SK-N-SH treated with all-trans-retinoic acid at 6 μM for 48 hours (cell line): ENCODE results near the gene HOMER1.

Experiments used
- ATAC-seq: fragments of 200-7000 bp; cut with Tn5 transposase; 3 replicates; pipeline ENCODE4 v1.9.1; 2020; ENCODE audit warnings: mild to moderate bottlenecking, moderate library complexity
- ARNTL ChIP-seq: fragments of 450-650 bp; formaldehyde crosslinking; IDR thresholded peaks from 2 replicates; pipeline ENCODE4 v1.5.0; 2020; ENCODE audit warnings: low read depth, mild to moderate bottlenecking, moderate library complexity, borderline replicate concordance
- CSDC2 ChIP-seq: fragments of 250-450 bp; sonication (Bioruptor Pico); IDR thresholded peaks from 2 replicates; pipeline ENCODE4 v1.5.0; 2020; ENCODE audit warnings: mild to moderate bottlenecking, moderate library complexity
- CSRNP3 ChIP-seq: fragments of 250-450 bp; sonication (Bioruptor Pico); IDR thresholded peaks from 2 replicates; pipeline ENCODE4 v1.5.1; 2021; ENCODE audit warnings: mild to moderate bottlenecking, moderate library complexity
- ESRRG ChIP-seq: fragments of 250-450 bp; sonication (Bioruptor Pico); IDR thresholded peaks from 2 replicates; pipeline ENCODE4 v1.6.1; 2021; ENCODE audit warnings: mild to moderate bottlenecking
- GLIS3 ChIP-seq: fragments of 250-450 bp; sonication (Bioruptor Pico); IDR thresholded peaks from 2 replicates; pipeline ENCODE4 v1.5.0; 2020; ENCODE audit warnings: mild to moderate bottlenecking, moderate library complexity
- ISL1 ChIP-seq: fragments of 250-450 bp; sonication (Bioruptor Pico); IDR thresholded peaks from 2 replicates; pipeline ENCODE4 v2.1.2; 2022; ENCODE audit warnings: mild to moderate bottlenecking, moderate library complexity
- OSR1 ChIP-seq: fragments of 250-450 bp; sonication (Bioruptor Pico); IDR thresholded peaks from 2 replicates; pipeline ENCODE4 v1.8.0; 2022; ENCODE audit warnings: moderate library complexity, mild to moderate bottlenecking, inconsistent platforms
- POU6F1 ChIP-seq: fragments of 250-450 bp; sonication (Bioruptor Pico); IDR thresholded peaks from 2 replicates; pipeline ENCODE4 v1.8.0; 2021; ENCODE audit warnings: low read depth, mild to moderate bottlenecking, moderate library complexity, borderline replicate concordance
- PPARA ChIP-seq: fragments of 250-450 bp; sonication (Bioruptor Pico); IDR thresholded peaks from 2 replicates; pipeline ENCODE4 v1.5.0; 2020; ENCODE audit warnings: mild to moderate bottlenecking, borderline replicate concordance
- RARB ChIP-seq: fragments of 250-450 bp; sonication (Bioruptor Pico); IDR thresholded peaks from 2 replicates; pipeline ENCODE4 v1.8.0; 2021; ENCODE audit warnings: mild to moderate bottlenecking, moderate library complexity
- SNAI2 ChIP-seq: fragments of 250-450 bp; sonication (Bioruptor Pico); IDR thresholded peaks from 2 replicates; pipeline ENCODE4 v1.5.0; 2020; ENCODE audit warnings: mild to moderate bottlenecking, moderate library complexity
- TCF4 ChIP-seq: fragments of 250-450 bp; sonication (Bioruptor Pico); IDR thresholded peaks from 2 replicates; pipeline ENCODE4 v1.8.0; 2021; ENCODE audit warnings: mild to moderate bottlenecking, moderate library complexity, borderline replicate concordance
- ZC3H10 ChIP-seq: fragments of 250-450 bp; sonication (Bioruptor Pico); IDR thresholded peaks from 2 replicates; pipeline ENCODE4 v1.5.1; 2021; ENCODE audit warnings: mild to moderate bottlenecking, moderate library complexity
- ZFP3 ChIP-seq: fragments of 250-450 bp; sonication (Bioruptor Pico); IDR thresholded peaks from 2 replicates; pipeline ENCODE4 v1.5.0; 2020; ENCODE audit warnings: mild to moderate bottlenecking, moderate library complexity
- ZFP30 ChIP-seq: fragments of 450-650 bp; formaldehyde crosslinking; IDR thresholded peaks from 2 replicates; pipeline ENCODE4 v1.5.0; 2022; ENCODE audit warnings: mild to moderate bottlenecking, moderate library complexity
- ZNF565 ChIP-seq: fragments of 450-650 bp; formaldehyde crosslinking; conservative IDR thresholded peaks from 2 replicates; pipeline ENCODE4 v1.5.0; 2020; ENCODE audit warnings: low read depth, mild to moderate bottlenecking, moderate library complexity
- ZNF70 ChIP-seq: fragments of 450-650 bp; formaldehyde crosslinking; IDR thresholded peaks from 2 replicates; pipeline ENCODE4 v1.5.0; 2020; ENCODE audit warnings: mild to moderate bottlenecking, moderate library complexity
- ZNF8 ChIP-seq: fragments of 450-650 bp; formaldehyde crosslinking; IDR thresholded peaks from 2 replicates; pipeline ENCODE4 v1.5.0; 2020; ENCODE audit warnings: mild to moderate bottlenecking, moderate library complexity
- TF ChIP-seq, protein P1 (sequence below): fragments of 250-450 bp; sonication (Bioruptor Pico); IDR thresholded peaks from 2 replicates; pipeline ENCODE4 v1.5.0; 2020; ENCODE audit warnings: mild to moderate bottlenecking, moderate library complexity
- TF ChIP-seq, protein P2 (sequence below): fragments of 250-450 bp; sonication (Bioruptor Pico); IDR thresholded peaks from 2 replicates; pipeline ENCODE4 v1.8.0; 2020; ENCODE audit warnings: mild to moderate bottlenecking, moderate library complexity, borderline replicate concordance
- TF ChIP-seq, protein P3 (sequence below): fragments of 250-450 bp; sonication (Bioruptor Pico); IDR thresholded peaks from 2 replicates; pipeline ENCODE4 v1.5.1; 2020; ENCODE audit warnings: low read depth, mild to moderate bottlenecking, moderate library complexity

The HOMER1 gene

GRCh38 chr5:79420248-79420647 is 93.7 kb downstream of the HOMER1 start (continued):
- no peak for TF ChIP-seq ZNF8 (CRISPR knock-in tag)
- no peak for TF ChIP-seq PPARA (CRISPR knock-in tag)
- TF ChIP-seq ZFP30 (CRISPR knock-in tag) = no peak
- TF ChIP-seq CSDC2 (CRISPR knock-in tag) = no peak
- no peak for TF ChIP-seq ARNTL (CRISPR knock-in tag)
- no peak for TF ChIP-seq ZFP3
- no peak for TF ChIP-seq RARB (CRISPR knock-in tag)
- TF ChIP-seq ZC3H10 = no peak

GRCh38 chr5:79418276-79418675 is 95.7 kb downstream of the HOMER1 start:
- ATAC-seq = no peak
- TF ChIP-seq ISL1 (CRISPR knock-in tag) = no peak
- no peak for TF ChIP-seq SNAI2 (CRISPR knock-in tag)
- TF ChIP-seq, protein P1, sequence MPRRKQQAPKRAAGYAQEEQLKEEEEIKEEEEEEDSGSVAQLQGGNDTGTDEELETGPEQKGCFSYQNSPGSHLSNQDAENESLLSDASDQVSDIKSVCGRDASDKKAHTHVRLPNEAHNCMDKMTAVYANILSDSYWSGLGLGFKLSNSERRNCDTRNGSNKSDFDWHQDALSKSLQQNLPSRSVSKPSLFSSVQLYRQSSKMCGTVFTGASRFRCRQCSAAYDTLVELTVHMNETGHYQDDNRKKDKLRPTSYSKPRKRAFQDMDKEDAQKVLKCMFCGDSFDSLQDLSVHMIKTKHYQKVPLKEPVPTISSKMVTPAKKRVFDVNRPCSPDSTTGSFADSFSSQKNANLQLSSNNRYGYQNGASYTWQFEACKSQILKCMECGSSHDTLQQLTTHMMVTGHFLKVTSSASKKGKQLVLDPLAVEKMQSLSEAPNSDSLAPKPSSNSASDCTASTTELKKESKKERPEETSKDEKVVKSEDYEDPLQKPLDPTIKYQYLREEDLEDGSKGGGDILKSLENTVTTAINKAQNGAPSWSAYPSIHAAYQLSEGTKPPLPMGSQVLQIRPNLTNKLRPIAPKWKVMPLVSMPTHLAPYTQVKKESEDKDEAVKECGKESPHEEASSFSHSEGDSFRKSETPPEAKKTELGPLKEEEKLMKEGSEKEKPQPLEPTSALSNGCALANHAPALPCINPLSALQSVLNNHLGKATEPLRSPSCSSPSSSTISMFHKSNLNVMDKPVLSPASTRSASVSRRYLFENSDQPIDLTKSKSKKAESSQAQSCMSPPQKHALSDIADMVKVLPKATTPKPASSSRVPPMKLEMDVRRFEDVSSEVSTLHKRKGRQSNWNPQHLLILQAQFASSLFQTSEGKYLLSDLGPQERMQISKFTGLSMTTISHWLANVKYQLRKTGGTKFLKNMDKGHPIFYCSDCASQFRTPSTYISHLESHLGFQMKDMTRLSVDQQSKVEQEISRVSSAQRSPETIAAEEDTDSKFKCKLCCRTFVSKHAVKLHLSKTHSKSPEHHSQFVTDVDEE = no peak
- no peak for TF ChIP-seq ZNF8 (CRISPR knock-in tag)
- TF ChIP-seq PPARA (CRISPR knock-in tag) = no peak
- TF ChIP-seq ZNF565 (CRISPR knock-in tag) = no peak
- no peak for TF ChIP-seq RARB (CRISPR knock-in tag)
- TF ChIP-seq ZFP30 (CRISPR knock-in tag) = no peak
- TF ChIP-seq, protein P2, sequence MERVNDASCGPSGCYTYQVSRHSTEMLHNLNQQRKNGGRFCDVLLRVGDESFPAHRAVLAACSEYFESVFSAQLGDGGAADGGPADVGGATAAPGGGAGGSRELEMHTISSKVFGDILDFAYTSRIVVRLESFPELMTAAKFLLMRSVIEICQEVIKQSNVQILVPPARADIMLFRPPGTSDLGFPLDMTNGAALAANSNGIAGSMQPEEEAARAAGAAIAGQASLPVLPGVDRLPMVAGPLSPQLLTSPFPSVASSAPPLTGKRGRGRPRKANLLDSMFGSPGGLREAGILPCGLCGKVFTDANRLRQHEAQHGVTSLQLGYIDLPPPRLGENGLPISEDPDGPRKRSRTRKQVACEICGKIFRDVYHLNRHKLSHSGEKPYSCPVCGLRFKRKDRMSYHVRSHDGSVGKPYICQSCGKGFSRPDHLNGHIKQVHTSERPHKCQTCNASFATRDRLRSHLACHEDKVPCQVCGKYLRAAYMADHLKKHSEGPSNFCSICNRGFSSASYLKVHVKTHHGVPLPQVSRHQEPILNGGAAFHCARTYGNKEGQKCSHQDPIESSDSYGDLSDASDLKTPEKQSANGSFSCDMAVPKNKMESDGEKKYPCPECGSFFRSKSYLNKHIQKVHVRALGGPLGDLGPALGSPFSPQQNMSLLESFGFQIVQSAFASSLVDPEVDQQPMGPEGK = no peak
- no peak for TF ChIP-seq OSR1 (CRISPR knock-in tag)
- TF ChIP-seq GLIS3 (CRISPR knock-in tag) = no peak
- TF ChIP-seq ESRRG (CRISPR knock-in tag) = no peak
- TF ChIP-seq POU6F1 (CRISPR knock-in tag) = no peak

GRCh38 chr5:79417495-79417894 is 96.4 kb downstream of the HOMER1 start:
- TF ChIP-seq ZNF8 (CRISPR knock-in tag) = no peak
- 0 out of 2 replicates have a peak, but pooled peaks have one; percentile 41 for TF ChIP-seq ZFP3
- 0 out of 2 replicates have a peak, but pooled peaks have one; percentile 9 for TF ChIP-seq CSRNP3 (CRISPR knock-in tag)
- TF ChIP-seq ISL1 (CRISPR knock-in tag) = peak; percentile 95
- TF ChIP-seq, protein P3, sequence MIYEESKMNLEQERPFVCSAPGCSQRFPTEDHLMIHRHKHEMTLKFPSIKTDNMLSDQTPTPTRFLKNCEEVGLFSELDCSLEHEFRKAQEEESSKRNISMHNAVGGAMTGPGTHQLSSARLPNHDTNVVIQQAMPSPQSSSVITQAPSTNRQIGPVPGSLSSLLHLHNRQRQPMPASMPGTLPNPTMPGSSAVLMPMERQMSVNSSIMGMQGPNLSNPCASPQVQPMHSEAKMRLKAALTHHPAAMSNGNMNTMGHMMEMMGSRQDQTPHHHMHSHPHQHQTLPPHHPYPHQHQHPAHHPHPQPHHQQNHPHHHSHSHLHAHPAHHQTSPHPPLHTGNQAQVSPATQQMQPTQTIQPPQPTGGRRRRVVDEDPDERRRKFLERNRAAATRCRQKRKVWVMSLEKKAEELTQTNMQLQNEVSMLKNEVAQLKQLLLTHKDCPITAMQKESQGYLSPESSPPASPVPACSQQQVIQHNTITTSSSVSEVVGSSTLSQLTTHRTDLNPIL (CRISPR knock-in tag) = peak; percentile 60; the same call in 1 of the 2 replicates
- no peak for TF ChIP-seq CSDC2 (CRISPR knock-in tag)
- TF ChIP-seq SNAI2 (CRISPR knock-in tag) = no peak
- peak; percentile 31; the same call in 1 of the 2 replicates for TF ChIP-seq TCF4 (CRISPR knock-in tag)
- no peak for TF ChIP-seq ZNF70 (CRISPR knock-in tag)
- TF ChIP-seq ZNF565 (CRISPR knock-in tag) = no peak
- TF ChIP-seq, all 23 proteins: peak for 5
- no peak for ATAC-seq
